ENCODE results near the gene LOC101059915.

DNA sequence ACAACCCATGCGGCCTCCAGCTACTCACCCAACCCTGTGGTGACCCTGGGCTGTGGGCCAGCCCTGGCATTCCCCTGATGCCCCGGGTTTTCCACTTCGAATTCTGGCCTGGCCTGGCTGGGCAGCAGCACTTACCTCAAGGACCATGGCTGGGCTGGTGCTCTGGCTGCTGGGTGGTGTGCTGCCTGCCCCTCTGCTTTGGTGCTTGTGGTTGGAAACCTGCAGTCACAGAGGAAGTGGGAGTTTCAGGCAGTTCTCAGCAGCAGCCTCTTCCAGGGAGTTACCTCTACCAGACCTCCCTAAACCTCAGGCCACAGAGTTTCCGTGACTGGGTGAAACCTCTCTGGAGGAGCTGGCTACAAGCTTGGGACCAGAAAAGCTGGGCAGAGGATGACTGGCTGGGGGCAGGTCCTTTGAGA, 49.0 kb upstream of the LOC101059915 start, which contains the start of gene CXCR3:
- TF ChIP-seq, protein P1, sequence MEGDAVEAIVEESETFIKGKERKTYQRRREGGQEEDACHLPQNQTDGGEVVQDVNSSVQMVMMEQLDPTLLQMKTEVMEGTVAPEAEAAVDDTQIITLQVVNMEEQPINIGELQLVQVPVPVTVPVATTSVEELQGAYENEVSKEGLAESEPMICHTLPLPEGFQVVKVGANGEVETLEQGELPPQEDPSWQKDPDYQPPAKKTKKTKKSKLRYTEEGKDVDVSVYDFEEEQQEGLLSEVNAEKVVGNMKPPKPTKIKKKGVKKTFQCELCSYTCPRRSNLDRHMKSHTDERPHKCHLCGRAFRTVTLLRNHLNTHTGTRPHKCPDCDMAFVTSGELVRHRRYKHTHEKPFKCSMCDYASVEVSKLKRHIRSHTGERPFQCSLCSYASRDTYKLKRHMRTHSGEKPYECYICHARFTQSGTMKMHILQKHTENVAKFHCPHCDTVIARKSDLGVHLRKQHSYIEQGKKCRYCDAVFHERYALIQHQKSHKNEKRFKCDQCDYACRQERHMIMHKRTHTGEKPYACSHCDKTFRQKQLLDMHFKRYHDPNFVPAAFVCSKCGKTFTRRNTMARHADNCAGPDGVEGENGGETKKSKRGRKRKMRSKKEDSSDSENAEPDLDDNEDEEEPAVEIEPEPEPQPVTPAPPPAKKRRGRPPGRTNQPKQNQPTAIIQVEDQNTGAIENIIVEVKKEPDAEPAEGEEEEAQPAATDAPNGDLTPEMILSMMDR (tag by site-specific recombination; IDR thresholded peaks at IDR 0.05): no peak
- no peak for TF ChIP-seq EGR2 (tag by site-specific recombination; IDR thresholded peaks at IDR 0.05; ENCODE audit: low read depth)
- TF ChIP-seq, protein P2, sequence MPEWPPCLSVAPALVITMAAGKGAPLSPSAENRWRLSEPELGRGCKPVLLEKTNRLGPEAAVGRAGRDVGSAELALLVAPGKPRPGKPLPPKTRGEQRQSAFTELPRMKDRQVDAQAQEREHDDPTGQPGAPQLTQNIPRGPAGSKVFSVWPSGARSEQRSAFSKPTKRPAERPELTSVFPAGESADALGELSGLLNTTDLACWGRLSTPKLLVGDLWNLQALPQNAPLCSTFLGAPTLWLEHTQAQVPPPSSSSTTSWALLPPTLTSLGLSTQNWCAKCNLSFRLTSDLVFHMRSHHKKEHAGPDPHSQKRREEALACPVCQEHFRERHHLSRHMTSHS (tag by site-specific recombination; IDR thresholded peaks at IDR 0.05): no peak

All from HEK293 (cell line).